ENCODE measurements around the gene PGAM5.
"Not testable (repeated sequence)": the region's sequence is repeated elsewhere in the genome, so short reads cannot be mapped to it uniquely, and the experiment has no call there.

The PGAM5 gene

DNA sequence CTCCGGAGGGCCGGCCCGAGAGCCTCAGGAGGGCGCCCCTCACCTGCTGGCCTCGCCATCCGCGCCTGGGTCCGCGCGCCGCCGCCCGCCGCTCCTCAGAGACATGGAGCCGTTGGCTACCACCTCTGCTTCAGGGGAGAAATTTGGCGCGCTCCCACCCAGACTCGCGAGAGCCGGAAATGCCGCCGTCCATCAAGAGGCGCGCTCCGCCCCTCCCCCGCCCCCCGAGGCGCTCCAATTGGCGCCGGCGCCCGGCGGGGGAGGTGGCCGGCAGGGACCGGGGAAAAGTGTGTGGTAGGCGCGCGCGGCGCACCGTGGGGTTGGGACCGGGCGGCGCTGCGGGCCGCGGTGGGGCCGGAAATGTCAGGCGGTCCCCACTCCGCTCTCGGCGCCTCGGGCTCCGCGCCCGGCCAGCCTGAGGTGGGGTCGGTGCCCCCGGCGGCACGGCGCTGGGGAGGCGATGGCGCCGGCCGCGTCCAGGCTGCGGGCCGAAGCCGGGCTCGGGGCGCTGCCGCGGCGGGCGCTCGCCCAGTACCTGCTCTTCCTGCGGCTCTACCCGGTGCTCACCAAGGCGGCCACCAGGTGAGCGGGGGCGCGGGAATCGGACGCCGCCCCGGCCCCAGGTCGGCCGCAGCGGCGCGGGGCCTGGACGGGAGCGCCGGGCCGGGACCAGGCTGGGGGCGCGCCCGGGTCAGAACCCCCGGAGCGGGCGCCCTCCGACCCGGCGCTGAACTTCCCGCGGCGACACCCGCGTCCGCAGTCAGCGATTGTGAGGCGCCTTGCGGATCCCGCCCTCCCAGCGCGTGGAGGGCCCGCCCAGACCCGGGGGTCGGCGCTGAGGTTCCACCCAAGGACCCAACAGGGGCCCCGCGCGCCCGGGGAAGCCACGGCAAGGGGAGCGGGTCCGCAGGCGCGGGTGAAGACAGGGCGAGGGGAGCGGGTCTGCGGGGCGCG is 23.2 kb upstream of the PGAM5 start, which contains the start of the genes POLE and PXMP2:
Gene POLE (minus strand): TSS at position 132 of the 954 bp plus-strand sequence. CDS start 27 bp downstream, at position 105.
Gene PXMP2 (plus strand): TSS at position 377 of the 954 bp plus-strand sequence. CDS start 84 bp downstream, at position 461.
- peak; percentile 75 to 93 for DNase-seq (ENCODE audit: extremely low read depth in 1 of 2, low read depth in 1 of 2)

DNA sequence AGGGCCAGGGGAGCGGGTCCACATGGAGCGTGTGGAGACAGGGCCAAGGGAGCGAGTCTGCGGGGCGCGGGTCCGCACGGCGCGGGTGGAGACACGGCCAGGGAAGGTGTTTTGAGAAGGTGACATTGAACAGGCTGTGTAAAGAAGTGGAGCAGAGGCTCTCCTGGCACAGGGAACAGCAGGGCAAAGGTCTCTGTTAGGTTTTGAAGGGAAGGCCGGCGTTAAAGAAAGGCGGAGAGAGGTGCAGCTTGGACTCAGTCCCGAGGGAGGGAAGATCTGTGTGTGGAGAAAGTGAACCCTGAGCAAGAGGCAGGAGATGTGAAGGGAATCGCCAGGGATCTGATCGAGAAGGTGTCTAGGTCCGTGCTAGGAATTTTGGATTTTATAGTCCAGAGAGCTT is 21.4 kb upstream of the PGAM5 start:
- DNase-seq (ENCODE audit: extremely low read depth in 1 of 2, low read depth in 1 of 2): no peak

DNA sequence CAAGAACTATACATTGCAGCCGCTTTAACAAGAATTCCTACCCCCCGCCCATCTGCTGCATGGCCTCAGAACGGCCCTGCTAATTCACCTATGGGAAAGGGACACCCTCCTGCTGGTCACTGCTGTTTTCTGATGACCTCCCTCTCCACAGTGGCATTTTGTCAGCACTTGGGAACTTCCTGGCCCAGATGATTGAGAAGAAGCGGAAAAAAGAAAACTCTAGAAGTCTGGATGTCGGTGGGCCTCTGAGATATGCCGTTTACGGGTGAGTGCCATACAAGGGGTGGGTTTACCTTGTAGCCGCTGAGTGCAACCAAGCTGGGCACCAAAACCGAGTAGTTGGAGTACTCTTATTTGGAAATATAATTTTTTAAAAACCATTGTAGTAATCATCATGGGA is 20.5 kb upstream of the PGAM5 start:
- no peak for DNase-seq (ENCODE audit: extremely low read depth in 1 of 2, low read depth in 1 of 2)

DNA sequence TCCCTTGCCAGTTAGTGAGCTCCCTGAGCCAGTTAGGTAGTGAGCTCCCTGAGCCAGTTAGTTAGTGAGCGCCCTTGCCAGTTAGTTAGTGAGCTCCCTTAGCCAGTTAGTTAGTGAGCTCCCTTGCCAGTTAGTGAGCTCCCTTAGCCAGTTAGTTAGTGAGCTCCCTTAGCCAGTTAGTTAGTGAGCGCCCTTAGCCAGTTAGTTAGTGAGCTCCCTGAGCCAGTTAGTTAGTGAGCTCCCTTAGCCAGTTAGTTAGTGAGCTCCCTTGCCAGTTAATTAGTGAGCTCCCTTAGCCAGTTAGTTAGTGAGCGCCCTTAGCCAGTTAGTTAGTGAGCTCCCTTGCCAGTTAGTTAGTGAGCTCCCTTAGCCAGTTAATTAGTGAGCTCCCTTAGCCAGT is 18.6 kb upstream of the PGAM5 start:
- not testable (repeated sequence) for DNase-seq (ENCODE audit: extremely low read depth in 1 of 2, low read depth in 1 of 2)

DNA sequence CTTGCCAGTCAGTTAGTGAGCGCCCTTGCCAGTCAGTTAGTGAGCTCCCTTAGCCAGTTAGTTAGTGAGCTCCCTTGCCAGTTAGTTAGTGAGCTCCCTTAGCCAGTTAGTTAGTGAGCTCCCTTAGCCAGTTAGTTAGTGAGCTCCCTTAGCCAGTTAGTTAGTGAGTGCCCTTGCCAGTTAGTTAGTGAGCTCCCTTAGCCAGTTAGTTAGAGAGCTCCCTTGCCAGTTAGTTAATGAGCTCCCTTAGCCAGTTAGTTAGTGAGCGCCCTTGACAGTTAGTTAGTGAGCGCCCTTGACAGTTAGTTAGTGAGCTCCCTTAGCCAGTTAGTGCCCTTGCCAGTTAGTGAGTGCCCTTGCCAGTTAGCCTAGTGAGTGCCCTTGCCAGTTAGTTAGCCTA is 15.8 kb upstream of the PGAM5 start:
- not testable (repeated sequence) for DNase-seq (ENCODE audit: extremely low read depth in 1 of 2, low read depth in 1 of 2)

DNA sequence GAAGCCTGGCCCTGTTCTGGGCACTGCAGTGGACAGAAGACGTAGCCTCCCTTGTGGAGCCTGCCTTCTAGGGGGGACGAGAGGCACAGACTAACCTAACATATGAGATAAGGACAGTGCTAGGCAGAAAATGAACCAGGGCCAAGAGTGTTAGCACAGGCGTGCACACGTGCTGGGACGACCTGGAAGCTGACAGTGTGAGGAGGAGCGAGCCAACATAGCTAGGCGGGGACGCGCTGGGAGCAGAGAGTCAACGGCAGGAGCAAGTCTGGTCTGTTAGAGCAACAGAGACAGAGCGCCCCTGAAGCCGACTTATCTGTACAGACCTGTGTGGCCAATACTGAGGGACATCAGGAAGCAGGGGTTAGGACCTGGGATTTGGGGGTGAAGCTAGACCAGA is 15.2 kb upstream of the PGAM5 start:
- DNase-seq (ENCODE audit: extremely low read depth in 1 of 2, low read depth in 1 of 2): no peak

DNA sequence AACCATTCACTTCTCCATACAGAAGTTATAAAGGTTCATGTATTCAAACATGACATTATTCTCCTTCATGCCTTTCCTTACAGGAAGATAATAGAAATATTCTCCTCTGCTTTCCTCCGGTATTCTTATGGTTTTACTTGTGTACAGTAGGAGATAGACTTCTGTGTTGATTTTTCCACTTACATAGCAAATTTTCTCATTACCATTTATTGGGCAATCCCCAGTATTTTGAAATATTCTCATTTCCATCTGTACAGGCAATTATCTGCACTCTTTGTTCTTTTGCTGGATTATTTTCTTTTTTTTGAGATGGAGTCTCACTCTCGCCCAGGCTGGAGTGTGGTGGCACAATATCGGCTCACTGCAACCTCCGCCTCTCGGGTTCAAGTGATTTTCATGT is 12.3 kb upstream of the PGAM5 start:
- DNase-seq (ENCODE audit: extremely low read depth in 1 of 2, low read depth in 1 of 2): no peak

DNA sequence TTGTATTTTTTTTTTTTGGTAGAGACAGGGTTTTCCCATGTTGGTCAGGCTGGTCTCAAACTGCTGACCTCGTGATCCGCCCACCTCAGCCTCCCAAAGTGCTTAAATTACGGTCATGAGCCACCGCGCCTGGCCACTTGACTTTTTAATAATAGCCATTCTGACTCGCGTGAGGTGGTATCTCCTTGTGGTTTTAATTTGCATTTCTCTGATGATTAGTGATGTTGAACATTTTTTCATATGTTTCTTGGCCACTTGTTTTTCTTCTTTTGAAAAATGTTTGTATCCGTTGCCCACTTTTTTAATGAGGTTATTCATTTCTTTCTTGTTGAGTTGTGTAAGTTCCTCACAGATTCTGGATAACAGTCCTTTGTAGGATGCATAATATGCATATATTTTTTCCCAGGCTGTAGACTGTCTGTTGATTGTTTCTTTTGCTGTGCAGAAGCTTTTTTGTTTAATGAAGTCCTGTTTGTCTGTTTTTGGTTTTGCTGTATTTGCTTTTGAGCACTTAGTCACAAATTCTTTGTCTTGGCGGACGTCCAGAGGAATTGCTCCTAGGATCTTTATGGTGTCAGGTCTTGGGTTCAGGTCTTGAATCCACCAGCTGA is 10.3 kb upstream of the PGAM5 start:
- no peak for DNase-seq (ENCODE audit: extremely low read depth in 1 of 2, low read depth in 1 of 2)

DNA sequence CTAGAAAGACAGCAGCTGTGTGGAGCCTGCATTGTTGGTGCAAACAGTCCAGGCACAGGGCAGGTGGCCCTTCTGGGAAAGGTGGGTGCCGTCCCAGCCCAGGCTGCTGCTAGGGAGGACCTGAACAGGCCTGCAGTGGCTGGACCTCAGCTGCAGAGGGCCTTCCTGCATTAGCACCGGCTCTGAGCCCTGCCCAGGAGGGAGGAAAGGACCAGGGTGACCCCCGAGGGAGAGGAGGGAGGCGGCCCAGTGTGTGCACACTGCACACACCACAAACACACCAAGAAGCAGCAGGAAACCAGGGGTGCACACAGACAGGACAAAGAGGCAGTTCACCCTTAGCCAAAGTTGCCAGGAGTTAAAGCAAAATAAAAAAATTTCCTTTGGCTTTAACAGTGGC is 8.0 kb upstream of the PGAM5 start:
- no peak for DNase-seq (ENCODE audit: extremely low read depth in 1 of 2, low read depth in 1 of 2)

DNA sequence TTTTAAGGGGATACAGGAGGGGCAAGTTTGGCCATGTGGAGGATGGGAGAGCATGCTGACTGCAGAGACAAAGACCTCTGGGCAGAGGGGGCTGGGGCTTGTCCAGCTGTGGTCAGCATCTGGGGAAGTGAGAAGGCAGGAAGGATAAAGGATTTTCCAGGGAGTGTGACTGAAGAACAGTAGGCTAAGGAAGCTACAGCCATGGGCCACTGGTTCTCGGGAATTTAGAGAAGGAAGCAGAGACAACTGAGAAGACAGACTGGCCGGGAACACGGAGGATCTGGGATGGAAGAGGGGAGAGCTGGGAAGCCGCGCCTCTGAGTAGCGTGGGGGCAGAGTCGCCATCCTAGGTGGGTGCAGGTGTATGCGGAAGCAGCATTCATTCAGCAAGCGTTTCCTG is 7.0 kb upstream of the PGAM5 start:
- no peak for DNase-seq (ENCODE audit: extremely low read depth in 1 of 2, low read depth in 1 of 2)

DNA sequence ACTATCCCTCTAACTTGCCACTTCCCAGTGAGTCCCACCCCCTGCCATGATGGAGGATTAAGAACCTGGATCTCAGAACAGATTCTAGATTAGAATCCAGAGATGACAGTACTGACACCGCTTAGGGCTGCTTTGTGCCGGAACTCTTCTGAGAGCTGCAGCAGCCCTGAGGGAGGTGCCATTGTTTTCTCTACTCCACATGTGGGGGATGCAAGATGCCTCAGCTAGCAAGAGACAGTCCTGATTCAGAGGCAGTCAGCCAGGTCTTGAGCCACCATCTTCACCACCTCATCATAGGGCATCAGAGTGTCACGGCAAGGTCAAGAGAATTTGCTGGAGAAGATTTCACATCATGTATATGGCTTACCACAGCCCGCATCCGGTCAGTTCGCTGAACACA is 3.4 kb upstream of the PGAM5 start:
- no peak for DNase-seq (ENCODE audit: extremely low read depth in 1 of 2, low read depth in 1 of 2)

DNA sequence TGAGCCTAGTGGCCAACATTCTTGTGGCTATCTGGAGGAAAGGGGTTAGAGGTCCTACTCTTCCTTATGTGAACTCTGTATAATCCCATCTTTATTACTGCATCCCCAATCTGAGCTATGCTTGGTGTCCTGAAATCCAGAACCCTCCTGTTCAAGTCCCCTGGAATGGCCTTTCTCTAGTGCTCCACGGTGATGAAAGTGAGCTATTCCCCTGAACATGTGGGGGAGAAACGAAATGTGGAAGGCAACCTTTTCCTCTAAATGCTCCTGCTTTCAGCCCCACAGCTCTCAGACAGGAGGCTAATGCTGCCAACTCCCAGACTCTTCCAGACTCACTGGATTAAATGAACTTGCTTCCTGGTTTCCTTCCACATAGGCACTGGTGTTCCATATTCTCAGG is 2.5 kb upstream of the PGAM5 start:
- DNase-seq (ENCODE audit: extremely low read depth in 1 of 2, low read depth in 1 of 2): no peak

DNA sequence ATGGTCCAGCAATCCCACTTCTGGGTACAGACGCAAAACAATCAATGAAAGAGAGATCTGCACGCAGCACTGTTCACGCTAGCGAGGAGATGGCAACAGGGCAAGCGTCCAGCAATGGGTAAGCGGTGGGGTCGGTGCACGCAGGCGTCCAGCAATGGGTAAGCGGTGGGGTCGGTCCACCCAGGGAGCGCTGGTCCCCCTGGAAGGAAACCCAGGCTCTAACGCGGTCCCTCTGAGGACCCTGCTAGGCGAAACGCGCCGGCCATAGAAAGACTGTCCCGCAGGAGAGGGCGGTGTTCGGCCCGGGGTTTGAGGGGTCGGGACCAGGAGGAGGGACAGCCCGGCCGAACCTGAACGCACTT is 618 bp upstream of the PGAM5 start:
- DNase-seq (ENCODE audit: extremely low read depth in 1 of 2, low read depth in 1 of 2): no peak

DNA sequence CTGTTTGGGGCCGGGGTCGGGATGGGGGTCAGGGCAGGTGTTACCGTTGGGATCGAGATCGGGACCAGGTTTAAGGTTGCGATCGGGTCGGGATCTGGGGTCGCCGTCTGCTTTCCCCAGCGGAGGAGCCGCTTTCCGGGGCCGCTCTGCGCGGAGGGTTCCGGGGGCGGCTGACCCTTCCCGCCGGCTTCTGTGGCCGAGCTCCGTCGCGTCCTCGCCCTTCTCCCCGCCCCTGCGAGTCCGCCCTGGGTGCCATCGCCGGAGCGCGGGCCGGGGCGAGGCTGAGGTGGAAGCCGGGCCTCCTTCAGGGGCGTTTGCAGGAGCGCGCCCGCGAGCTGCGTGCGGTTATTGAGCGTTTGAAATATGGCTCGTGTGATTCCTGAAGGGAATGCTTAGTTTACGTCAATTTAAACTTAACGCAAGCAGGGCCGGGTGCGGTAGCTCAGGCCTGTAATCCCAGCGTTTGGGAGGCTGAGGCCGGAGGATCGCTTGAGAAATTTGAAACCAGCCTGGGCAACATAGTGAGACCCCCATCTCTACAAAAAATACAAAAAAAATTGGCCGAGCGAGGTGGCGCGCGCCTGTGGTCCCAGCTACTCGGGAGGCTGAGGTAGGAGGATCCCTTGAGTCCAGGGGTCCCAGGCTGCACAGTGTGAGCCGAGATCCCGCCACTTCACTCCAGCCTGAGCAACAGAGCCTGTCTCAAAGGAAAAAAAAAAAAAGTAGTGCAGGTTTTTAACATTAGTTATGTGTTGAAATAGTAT is 620 bp downstream of the PGAM5 start:
- DNase-seq (ENCODE audit: extremely low read depth in 1 of 2, low read depth in 1 of 2): no peak

DNA sequence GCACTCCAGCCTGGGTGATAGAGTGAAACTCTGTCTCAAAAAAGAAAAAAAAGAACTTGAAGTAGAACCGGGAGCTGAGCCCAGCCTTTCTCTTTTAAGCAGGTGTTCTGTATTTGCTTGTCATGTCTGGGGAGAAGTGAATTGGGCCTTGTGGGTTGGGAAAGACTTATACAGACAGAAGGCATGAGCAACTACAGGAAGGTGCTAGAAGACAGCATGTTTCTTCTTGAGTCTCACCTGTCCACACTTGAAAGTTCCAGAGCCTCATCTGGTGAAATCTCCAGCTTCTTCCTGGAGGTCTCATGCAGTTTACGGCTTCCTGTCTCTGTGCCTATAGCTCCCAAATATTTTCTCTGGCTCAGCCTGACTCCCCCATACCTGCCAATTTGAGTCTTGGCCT is 2.5 kb downstream of the PGAM5 start:
- no peak for DNase-seq (ENCODE audit: extremely low read depth in 1 of 2, low read depth in 1 of 2)

DNA sequence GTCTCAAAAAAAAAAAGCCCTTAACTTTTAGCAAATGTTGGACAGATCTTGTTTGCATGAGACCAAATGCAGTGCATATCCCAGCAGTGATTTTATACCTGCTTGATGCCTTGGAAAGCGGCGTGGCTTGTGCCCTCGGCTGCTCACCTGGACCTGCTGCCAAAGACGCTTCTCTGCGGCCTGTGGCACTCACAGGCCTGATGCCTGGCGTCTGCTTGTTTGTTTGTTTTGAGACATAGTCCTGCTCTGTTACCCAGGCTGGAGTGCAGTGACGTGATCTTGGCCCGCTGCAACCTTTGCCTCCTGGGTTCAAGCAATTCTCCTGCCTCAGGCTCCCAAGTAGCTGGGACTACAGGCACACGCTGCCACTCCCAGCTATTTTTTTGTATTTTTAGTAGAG is 5.2 kb downstream of the PGAM5 start:
- DNase-seq (ENCODE audit: extremely low read depth in 1 of 2, low read depth in 1 of 2): no peak

DNA sequence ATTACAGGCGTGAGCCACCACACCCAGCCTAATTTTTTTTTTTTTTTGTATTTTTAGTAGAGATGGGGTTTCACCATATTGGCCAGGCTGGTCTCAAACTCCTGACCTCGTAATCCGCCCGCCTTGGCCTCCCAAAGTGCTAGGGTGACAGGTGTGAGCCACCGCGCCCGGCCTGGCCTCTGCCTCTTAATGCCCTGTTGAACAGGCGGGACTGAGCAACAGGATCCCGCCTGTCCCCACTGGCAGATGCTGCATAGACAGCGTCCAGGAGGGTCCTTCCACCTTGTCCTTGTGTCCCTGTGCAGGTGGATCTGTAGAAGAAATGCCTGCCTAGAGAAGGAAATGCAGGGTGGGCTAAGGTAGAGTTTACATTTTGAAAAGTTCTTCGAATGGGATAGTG is 5.7 kb downstream of the PGAM5 start:
- no peak for DNase-seq (ENCODE audit: extremely low read depth in 1 of 2, low read depth in 1 of 2)

DNA sequence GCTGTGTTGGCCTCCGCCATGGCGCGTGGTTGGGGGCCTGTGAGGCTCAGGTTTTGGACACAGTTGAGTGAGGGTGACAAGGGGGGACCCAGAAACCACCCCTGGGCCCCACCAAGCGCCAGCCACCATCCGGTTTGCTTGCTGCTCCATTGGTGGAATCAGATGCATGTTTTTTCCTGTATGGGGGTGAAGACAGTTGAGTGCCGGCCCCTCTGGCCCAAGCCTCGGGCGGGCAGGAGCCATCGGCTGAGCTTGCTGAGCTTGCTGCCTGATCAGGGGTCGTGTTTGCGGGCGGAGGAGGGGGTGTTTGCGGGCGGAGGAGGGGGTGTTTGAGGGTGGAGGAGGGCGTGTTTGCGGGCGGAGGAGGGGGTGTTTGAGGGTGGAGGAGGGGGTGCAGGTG is 6.4 kb downstream of the PGAM5 start:
- no peak for DNase-seq (ENCODE audit: extremely low read depth in 1 of 2, low read depth in 1 of 2)

DNA sequence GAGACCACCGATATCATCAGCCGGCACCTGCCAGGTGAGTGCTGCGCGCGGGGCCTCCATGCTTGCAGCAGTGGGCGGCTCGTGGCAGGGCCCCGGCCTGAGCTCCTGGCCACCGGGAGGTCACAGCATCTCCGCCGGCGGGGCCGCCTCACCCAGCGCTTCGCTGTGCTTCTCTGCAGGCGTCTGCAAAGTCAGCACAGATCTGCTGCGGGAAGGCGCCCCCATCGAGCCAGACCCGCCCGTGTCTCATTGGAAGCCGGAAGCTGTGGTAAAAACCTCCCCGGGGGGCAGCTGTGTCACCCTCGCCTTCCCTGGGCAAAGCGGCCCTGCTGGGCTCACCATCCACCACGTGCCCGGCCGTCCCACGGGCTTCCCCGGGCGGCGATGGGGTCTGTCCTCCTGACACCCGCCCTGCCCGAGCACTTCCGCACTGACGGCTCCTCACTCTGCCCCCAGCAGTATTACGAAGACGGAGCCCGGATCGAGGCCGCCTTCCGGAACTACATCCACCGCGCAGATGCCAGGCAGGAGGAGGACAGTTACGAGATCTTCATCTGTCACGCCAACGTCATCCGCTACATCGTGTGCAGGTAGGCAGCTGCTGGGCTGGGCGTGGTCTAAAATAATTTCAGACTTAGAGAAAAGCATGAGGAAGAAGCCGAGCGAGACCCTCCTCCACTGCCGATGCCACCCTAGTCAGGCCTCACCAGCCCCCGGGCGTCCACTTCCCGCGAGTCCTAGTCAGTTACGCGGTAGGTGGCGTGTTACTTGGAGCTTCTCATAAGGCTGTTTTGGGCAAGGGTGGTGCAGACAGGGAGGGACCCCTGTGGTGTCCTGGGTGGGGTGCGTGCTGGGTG is 7.1 kb downstream of the PGAM5 start:
- no peak for DNase-seq (ENCODE audit: extremely low read depth in 1 of 2, low read depth in 1 of 2)

DNA sequence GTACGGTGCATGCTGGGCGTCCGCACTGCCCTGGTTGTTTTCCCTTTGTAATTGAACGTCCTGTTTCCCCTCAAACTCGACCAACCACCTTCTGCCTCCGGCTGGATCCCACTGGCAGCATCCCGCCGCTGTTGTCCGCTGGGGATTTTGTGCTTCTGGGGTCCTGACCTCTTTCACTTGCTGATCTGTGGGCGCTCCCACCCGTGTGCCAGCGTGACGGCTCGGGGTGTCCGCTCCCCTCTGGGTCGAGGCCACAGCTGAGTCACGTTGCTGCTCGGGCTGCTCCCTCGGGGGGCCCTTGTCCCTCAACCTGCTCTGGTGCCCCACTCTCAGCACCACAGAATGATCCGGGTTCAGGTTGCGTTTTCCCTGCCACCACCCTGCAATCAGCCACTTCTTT is 8.0 kb downstream of the PGAM5 start:
- DNase-seq (ENCODE audit: extremely low read depth in 1 of 2, low read depth in 1 of 2): no peak
